Gastrocnemius medialis (tissue), 4 donors: ENCODE measurements around the gene HLCS. TPM values are rescaled to one million over a fixed set of nuclear protein-coding genes. Genes with fewer than 3 reads are reported as not detected.

Experiments used
- ATAC-seq, 2 donors: fragments of 150-250 bp; one replicate each; pipeline ENCODE4 v1.9.1; 2016
- DNase-seq, 2 donors: peaks; one replicate each; pipeline ENCODE4 v3.0.0-alpha.2; 2019
- H3K27ac ChIP-seq, 4 donors: fragments of 200-600 bp; sonication (generic); 1 replicate in 1 of 4; 2 replicates in 3 of 4; pipeline ENCODE4 v1.5.1; 2016 to 2018; ENCODE audit warnings: mild to moderate bottlenecking in 2 of 4, moderate library complexity in 1 of 4
- H3K27me3 ChIP-seq, 3 donors: fragments of 200-600 bp; sonication (generic) in 2 of 3; 1 replicate in 1 of 3; 2 replicates in 2 of 3; pipeline versions ENCODE4 v1.5.1 to v1.6.0; 2016 to 2019; ENCODE audit warnings: mild to moderate bottlenecking in 1 of 3, moderate library complexity in 1 of 3
- H3K36me3 ChIP-seq, 2 donors: fragments of 200-600 bp; sonication (generic) in 1 of 2; one replicate each; pipeline ENCODE4 v1.5.1; 2017 to 2018
- H3K4me1 ChIP-seq, 2 donors: fragments of 200-600 bp; sonication (generic) in 1 of 2; one replicate each; pipeline ENCODE4 v1.5.1; 2016 to 2017; ENCODE audit warnings: mild to moderate bottlenecking in 2 of 2
- H3K4me3 ChIP-seq, 4 donors: fragments of 200-600 bp; sonication (generic) in 3 of 4; 1 replicate in 1 of 4; 2 replicates in 3 of 4; pipeline ENCODE4 v1.5.1; 2016 to 2019; ENCODE audit warnings: mild to moderate bottlenecking in 2 of 4
- H3K9me3 ChIP-seq, 3 donors: fragments of 200-600 bp; sonication (generic) in 2 of 3; 1 replicate in 1 of 3; 2 replicates in 2 of 3; pipeline ENCODE4 v1.5.1; 2016 to 2019
- POLR2A ChIP-seq, 2 donors: fragments of 450-650 bp; IDR thresholded peaks; one replicate each; pipeline ENCODE4 v1.6.1; 2017; ENCODE audit warnings: antibody characterized with exemption in 2 of 2, mild to moderate bottlenecking in 2 of 2, moderate library complexity in 2 of 2
- in situ Hi-C, 4 donors: fragments of 200-750 bp; cut with MboI; loops; one replicate each; pipeline versions ENCODE4 v1.15.0 to v1.8.0; 2017; ENCODE audit warnings: low sequenced_read_pairs in 4 of 4
- intact Hi-C: fragments of 100-400 bp; cut with DNase I; formaldehyde crosslinking; loops from one replicate; pipeline ENCODE4 v1.15.1; 2023; ENCODE audit warnings: low total_unique reads
- total RNA-seq, 4 donors: library from RNA; depleted of rRNA; stranded (reverse); fragments of >200 nt; gene quantifications; one replicate each; pipeline versions ENCODE4 v1.1.0 to v1.2.3, GENCODE V29; 2016
- TF ChIP-seq, protein P1 (sequence below), 5 experiments: fragments of 450-650 bp in 3 of 5; fragments of 200-600 bp in 2 of 5; sonication (generic) in 2 of 5; IDR thresholded peaks in 4 of 5; conservative IDR thresholded peaks in 1 of 5; 1 replicate in 4 of 5; 2 replicates in 1 of 5; pipeline ENCODE4 v1.5.1; 2016 to 2019; ENCODE audit warnings: antibody characterized with exemption in 5 of 5, mild to moderate bottlenecking in 3 of 5, moderate library complexity in 3 of 5

The HLCS gene
- total RNA-seq, 4 donors from 2014 or later: 10.6 to 18.4 (median 15.4) TPM

DNA sequence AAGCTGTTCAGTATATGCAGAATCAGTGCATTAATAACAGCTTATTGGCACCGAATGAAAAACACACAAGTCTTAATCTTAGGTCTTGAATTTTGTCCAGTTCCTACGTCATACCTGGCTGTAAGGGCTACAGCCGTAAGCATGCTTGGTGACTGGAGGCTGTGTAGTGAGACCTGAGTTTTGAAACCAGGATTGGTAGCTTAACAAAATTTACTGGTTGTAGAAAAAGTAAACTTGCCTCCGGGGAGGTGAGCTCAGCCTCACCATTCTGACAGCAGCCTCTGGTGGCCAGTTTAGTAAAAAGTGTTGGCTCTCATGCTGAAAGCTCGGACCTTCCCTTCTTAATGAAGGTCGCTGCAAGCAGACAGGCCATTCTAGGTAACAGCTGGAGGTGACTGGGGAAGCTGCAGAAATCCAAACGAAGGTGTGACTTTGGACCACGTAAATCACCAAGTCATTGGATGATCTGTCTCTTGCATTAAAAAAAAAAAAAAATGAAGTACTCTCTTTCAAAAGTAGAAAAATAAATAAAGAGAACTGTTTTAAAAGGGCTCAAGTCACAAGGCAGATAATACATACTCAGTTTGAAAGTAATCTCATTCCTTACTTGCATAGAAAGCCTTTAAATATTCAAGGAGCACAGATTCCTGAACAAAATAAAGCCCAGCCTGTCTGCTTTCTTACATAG, 48.9 kb downstream of the HLCS start:
- peak; percentile 30 to 47 for ATAC-seq
- intact Hi-C loops: no loop called here
- no peak for DNase-seq
- Histone ChIP-seq H3K36me3 (no peaks in the 10 kb centered on the region), H3K9me3 (no peaks in the 10 kb centered on the region), H3K27me3 (no peaks in the 10 kb centered on the region), H3K4me1 (peaks cover 34 to 39% of the 10 kb centered on the region in 2 donors), H3K4me3 (no peak overlapping the region), H3K27ac (peak overlapping the region in 3 of 4 donors; percentile 13 to 72 (median 39))
- in situ Hi-C loops: no loop called here
- no peak for TF ChIP-seq POLR2A (IDR thresholded peaks at IDR 0.05)
- TF ChIP-seq, protein P1, sequence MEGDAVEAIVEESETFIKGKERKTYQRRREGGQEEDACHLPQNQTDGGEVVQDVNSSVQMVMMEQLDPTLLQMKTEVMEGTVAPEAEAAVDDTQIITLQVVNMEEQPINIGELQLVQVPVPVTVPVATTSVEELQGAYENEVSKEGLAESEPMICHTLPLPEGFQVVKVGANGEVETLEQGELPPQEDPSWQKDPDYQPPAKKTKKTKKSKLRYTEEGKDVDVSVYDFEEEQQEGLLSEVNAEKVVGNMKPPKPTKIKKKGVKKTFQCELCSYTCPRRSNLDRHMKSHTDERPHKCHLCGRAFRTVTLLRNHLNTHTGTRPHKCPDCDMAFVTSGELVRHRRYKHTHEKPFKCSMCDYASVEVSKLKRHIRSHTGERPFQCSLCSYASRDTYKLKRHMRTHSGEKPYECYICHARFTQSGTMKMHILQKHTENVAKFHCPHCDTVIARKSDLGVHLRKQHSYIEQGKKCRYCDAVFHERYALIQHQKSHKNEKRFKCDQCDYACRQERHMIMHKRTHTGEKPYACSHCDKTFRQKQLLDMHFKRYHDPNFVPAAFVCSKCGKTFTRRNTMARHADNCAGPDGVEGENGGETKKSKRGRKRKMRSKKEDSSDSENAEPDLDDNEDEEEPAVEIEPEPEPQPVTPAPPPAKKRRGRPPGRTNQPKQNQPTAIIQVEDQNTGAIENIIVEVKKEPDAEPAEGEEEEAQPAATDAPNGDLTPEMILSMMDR (IDR thresholded peaks at IDR 0.05 in 4 of 5, conservative IDR thresholded peaks at IDR 0.05 in 1 of 5): peak in 2 of 5 experiments; percentile 34 to 39

DNA sequence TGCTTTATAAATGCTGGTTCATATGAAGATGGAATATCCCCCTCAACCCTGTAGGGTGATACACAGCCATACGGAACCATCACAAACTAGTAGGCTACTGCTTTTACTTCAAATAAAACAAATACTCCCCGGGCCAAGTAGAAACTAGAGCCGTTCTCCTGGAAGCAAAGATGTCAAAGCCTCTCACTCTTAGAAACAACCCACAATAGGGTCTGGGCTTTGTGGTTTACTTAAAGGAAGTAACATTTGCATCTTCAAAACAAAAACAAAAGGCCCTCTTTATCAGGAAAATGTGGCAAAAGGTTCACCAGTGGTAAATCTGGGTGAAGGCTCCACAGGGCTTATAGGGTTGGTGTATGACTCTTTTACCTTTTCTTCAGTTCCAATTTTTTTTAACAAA, 49.8 kb downstream of the HLCS start:
- no peak for TF ChIP-seq POLR2A (IDR thresholded peaks at IDR 0.05)
- TF ChIP-seq, protein P1 (IDR thresholded peaks at IDR 0.05 in 4 of 5, conservative IDR thresholded peaks at IDR 0.05 in 1 of 5): no peak
- ATAC-seq (no peak), DNase-seq (no peak)
- Histone ChIP-seq H3K36me3 (no peaks in the 10 kb centered on the region), H3K27ac (no peak overlapping the region), H3K9me3 (no peaks in the 10 kb centered on the region), H3K4me1 (peaks cover 34 to 44% of the 10 kb centered on the region in 2 donors), H3K27me3 (no peaks in the 10 kb centered on the region), H3K4me3 (no peak overlapping the region)
- intact Hi-C loops: no loop called here
- in situ Hi-C loops: no loop called here

DNA sequence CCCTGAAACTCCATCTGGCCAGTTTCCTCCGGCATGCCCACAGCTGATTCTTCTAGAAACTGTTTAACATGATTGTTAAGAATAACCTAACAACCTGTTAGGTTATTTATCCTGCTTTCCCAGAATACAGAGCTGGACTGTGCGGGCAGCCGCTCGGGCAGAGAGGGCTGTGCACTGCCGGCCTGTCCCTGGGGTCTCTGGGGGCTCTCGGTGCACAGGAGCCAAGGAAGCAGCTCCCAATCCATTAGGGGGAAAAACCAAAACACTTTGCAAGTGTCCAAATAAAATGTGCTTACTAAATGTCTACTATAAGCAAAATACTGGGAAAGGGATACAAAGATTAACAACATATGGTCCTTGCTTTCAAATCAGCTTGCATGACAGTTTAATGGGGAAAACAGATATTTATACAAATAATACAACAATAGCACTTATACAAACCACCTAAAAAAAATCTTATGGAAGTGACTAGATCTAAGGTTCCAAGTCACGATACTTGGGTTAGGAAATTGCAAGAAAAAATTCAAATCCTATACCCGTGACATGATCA, 50.7 kb downstream of the HLCS start:
- DNase-seq (no peak), ATAC-seq (no peak)
- in situ Hi-C loops (no loop called here), intact Hi-C loops (no loop called here)
- Histone ChIP-seq H3K9me3 (no peaks in the 10 kb centered on the region), H3K4me3 (no peak overlapping the region), H3K4me1 (peaks cover 34 to 44% of the 10 kb centered on the region in 2 donors), H3K27me3 (no peaks in the 10 kb centered on the region), H3K27ac (no peak overlapping the region), H3K36me3 (no peaks in the 10 kb centered on the region)
- TF ChIP-seq POLR2A (IDR thresholded peaks at IDR 0.05): no peak
- TF ChIP-seq, protein P1 (IDR thresholded peaks at IDR 0.05 in 4 of 5, conservative IDR thresholded peaks at IDR 0.05 in 1 of 5): no peak

DNA sequence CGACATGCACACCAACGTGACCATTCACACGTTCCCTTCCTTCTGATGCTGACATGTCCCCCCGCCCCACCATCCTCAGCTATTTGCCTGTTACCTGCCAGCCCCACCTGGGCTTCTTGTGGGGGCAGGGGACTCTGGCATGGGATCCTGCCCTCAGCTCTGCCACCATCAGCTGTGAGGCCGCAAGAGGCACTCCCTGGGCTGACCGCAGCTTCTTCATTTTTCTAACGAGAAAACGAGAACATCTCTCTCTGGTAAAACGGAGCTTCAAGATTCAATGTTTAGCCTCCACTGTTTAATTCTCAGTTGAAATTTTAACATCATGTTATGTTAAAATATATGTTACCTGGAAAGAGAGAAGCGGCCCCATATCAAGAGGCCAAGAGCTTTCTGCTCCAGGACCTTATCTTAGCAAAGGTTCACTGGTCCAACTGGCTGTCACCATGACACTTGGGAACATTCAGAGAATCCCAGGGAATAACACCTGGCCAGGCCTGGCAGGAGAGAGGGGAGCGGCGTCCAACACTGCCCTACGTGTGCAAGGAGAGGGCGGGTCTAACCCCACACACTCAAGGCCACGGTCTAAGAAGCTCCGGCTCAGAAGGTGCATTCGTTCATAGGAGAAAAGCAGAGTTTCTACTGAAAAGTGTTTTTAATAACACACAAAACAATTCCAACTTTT, 51.3 kb downstream of the HLCS start:
- no peak for DNase-seq
- H3K27me3 ChIP-seq: no peaks in the 10 kb centered on the region
- in situ Hi-C loops (no loop called here), intact Hi-C loops (no loop called here)
- no peak for TF ChIP-seq POLR2A (IDR thresholded peaks at IDR 0.05)
- TF ChIP-seq, protein P1 (IDR thresholded peaks at IDR 0.05 in 4 of 5, conservative IDR thresholded peaks at IDR 0.05 in 1 of 5): no peak
- ATAC-seq: no peak
- no peaks in the 10 kb centered on the region for H3K36me3 ChIP-seq
- H3K9me3 ChIP-seq: no peaks in the 10 kb centered on the region
- H3K27ac ChIP-seq: no peak overlapping the region
- peaks cover 34 to 44% of the 10 kb centered on the region in 2 donors for H3K4me1 ChIP-seq
- H3K4me3 ChIP-seq: no peak overlapping the region
